ENCODE results near the gene PEDS1.
"Not testable (repeated sequence)": the region's sequence is repeated elsewhere in the genome, so short reads cannot be mapped to it uniquely, and the experiment has no call there.

The PEDS1 gene

GRCh38 chr20:50112512-50113419 lies 40.8 kb downstream of the PEDS1 start, which contains the start of gene UBE2V1:
TSS of gene UBE2V1 (minus strand) at chr20:50113150. CDS start at chr20:50113128, 22 bp downstream.
- DNase-seq (ENCODE audit: low read depth), result peak; percentile 81

- no peak for DNase-seq (ENCODE audit: low read depth)
Observed at GRCh38 chr20:50111829-50112495, 41.6 kb downstream of the PEDS1 start.

- no peak for DNase-seq (ENCODE audit: low read depth)
Observed at GRCh38 chr20:50111120-50111828, 42.2 kb downstream of the PEDS1 start.

DNA sequence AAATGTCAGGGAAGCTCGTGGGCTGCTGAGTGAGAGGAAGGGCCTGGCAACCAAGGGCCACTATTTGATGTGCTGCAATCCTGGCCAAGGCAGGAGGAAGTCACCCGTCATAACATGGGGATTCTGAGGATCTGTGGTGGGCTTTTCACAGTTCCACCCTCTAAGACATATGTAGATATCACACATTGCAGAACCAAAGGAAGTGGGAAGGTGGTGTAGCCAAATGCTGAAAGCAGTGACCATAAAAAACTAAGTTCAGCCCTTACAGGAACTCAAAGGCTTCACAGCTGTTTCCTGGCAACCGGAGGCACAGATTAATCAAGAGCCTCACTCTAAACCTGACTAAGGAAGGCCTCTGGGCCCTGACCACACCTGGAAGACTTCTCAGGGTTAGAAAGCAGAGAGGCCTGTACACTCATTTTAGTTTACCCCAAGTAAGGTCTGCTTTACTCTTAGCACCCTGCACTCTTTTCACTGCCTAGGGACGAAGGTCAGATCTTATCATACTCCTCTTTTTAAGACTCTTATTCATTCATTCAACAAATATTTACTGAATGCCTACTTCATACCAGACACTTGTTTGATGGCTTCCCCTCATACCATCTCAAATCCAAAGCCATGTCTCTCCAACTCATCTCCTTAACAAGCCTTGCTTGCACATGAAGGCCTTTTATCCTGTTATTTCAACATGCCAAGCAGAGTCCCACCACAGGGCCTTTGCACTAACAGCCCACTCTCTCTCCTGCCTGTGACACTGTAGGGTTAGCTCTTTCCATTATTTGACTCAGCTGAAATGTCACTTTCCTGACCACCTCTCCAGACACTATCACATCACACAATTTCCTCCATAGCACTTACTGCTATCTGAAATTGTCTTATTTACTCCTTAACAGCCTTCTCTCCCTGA lies 43.1 kb downstream of the PEDS1 start:
- DNase-seq (ENCODE audit: low read depth), result peak; percentile 23

GRCh38 chr20:50108556-50109235 lies 44.8 kb downstream of the PEDS1 start:
- DNase-seq (ENCODE audit: low read depth), result no peak

DNA sequence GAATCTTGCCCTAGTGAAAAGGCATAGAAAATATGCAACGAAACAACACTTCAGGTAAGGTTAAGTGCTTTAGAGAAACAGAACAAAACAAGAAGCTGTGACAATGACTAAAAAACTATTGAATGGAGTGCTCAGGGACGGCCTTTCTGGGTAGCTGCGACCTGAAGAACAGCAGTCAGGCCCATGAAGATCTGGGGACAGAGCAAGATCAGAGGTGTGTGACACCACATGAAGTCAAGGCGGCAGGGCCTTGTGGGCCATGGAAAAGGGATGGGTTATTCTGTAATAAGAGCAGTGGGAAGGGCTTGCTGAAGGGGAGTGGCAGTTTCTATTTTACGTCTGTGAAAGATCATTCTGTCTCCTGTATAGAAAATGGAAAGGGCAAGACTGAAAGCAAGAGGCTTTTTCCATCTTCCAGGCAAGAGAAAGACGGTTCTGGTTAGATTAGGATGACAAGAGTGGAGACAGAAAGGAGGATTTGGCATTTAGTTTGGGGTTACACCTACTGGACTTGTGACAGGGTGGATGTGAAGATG lies 45.7 kb downstream of the PEDS1 start:
- no peak for DNase-seq (ENCODE audit: low read depth)

DNA sequence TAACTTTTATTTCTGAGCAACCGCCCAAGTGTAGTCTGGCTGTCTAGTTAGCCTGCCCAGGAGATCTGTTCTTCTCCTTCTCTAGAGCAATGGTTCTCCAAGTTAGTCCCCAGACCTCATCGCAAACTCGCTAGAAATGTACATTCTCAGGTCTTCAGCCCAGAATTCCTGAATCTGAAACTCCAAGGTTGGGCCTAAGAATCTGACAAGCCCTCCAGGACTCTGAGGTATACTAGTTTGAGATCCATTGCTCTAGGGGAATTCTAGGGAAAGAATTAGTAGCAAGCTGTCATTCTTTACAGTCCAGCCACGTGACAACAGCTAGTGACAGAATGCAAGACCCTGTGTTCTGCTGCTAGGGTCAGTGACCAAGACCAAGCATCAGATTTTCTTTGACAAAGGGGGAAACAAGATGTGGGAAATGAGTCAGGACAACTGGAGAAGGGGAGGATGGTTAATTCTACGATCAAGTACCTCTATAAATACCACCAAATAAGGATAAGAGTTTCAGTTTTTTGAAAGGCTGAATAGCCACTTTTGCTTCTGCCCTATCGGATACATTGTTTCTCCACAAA lies 46.4 kb downstream of the PEDS1 start:
- DNase-seq (ENCODE audit: low read depth), result no peak

- DNase-seq (ENCODE audit: low read depth), result not testable (repeated sequence)
Observed at GRCh38 chr20:50106669-50107068, 46.9 kb downstream of the PEDS1 start.

All from stimulated activated CD8-positive, alpha-beta memory T cell treated with anti-CD3 and anti-CD28 coated beads, Interleukin-12 subunit alpha, Interleukin-12 subunit beta, amount 100 ng/mL, for 1 hour (primary cell).